Hepatocyte (in vitro differentiated cells): ENCODE results near the gene PSME4.

Experiments
- EZH2phosphoT487 ChIP-seq: fragments of 200-600 bp; sonication (generic); IDR thresholded peaks from one replicate; pipeline ENCODE4 v1.6.1; 2018; ENCODE audit warnings: antibody characterized with exemption, mild to moderate bottlenecking, low read depth, moderate library complexity; ENCODE audit not compliant: unreplicated experiment, severe bottlenecking
- TF ChIP-seq, protein P1 (sequence below): fragments of 200-600 bp; sonication (generic); IDR thresholded peaks from 2 replicates; pipeline ENCODE4 v1.5.1; 2016; ENCODE audit warnings: antibody characterized with exemption, mild to moderate bottlenecking; ENCODE audit not compliant: poor library complexity

DNA sequence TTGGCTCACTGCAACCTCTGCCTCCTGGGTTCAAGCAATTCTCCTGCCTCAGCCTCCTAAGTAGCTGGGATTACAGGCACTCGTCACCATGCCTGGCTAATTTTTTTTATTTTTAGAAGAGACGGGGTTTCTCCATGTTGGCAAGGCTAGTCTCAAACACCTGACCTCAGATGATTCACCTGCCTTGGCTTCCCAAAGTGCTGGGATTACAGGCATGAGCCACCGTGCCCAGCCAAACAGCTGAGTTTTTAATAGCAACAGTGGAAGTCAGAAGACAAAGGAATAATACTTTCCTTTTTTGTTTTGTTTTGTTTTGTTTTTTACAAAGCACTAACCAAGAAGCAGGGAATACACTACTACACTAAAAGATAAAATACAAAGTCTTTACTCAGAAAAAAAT, 127.9 kb downstream of the PSME4 start:
- TF ChIP-seq, protein P1, sequence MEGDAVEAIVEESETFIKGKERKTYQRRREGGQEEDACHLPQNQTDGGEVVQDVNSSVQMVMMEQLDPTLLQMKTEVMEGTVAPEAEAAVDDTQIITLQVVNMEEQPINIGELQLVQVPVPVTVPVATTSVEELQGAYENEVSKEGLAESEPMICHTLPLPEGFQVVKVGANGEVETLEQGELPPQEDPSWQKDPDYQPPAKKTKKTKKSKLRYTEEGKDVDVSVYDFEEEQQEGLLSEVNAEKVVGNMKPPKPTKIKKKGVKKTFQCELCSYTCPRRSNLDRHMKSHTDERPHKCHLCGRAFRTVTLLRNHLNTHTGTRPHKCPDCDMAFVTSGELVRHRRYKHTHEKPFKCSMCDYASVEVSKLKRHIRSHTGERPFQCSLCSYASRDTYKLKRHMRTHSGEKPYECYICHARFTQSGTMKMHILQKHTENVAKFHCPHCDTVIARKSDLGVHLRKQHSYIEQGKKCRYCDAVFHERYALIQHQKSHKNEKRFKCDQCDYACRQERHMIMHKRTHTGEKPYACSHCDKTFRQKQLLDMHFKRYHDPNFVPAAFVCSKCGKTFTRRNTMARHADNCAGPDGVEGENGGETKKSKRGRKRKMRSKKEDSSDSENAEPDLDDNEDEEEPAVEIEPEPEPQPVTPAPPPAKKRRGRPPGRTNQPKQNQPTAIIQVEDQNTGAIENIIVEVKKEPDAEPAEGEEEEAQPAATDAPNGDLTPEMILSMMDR, result no peak
- no peak for TF ChIP-seq EZH2phosphoT487
